Nephron progenitor cell (in vitro differentiated cells): ENCODE measurements around the gene KCTD20.
A peak's percentile ranks its signal among the peaks of the same experiment; 100 is the strongest.

ENCODE experiments used
- DNase-seq: peaks from one replicate; pipeline ENCODE4 v3.0.0; 2021
- H3K27ac Mint-ChIP-seq: 2 replicates; pipeline ENCODE4 v1.8.0; 2021; ENCODE audit warnings: mild to moderate bottlenecking, moderate library complexity, mixed read lengths
- H3K27me3 Mint-ChIP-seq: 2 replicates; pipeline ENCODE4 v1.8.0; 2021; ENCODE audit warnings: mild to moderate bottlenecking, low read depth, mixed read lengths; ENCODE audit not compliant: poor library complexity
- H3K36me3 Mint-ChIP-seq: 2 replicates; pipeline ENCODE4 v1.8.0; 2021; ENCODE audit warnings: low read depth, mixed read lengths
- H3K4me1 Mint-ChIP-seq: 2 replicates; pipeline ENCODE4 v1.8.0; 2021; ENCODE audit warnings: mixed read lengths
- H3K4me3 Mint-ChIP-seq: 2 replicates; pipeline ENCODE4 v1.8.0; 2021; ENCODE audit warnings: mild to moderate bottlenecking, moderate library complexity, mixed read lengths
- H3K9me3 Mint-ChIP-seq: 2 replicates; pipeline ENCODE4 v1.8.0; 2021; ENCODE audit warnings: mild to moderate bottlenecking, moderate library complexity, mixed read lengths
- CTCF ChIP-seq: fragments of 200-600 bp; sonication (generic); IDR thresholded peaks from 2 replicates; pipeline ENCODE4 v1.5.0; 2021; ENCODE audit warnings: antibody characterized with exemption

KCTD20 gene

GRCh38 chr6:36484736-36485135 is 41.9 kb downstream of the KCTD20 start:
- Mint-ChIP-seq H3K27me3 (no peaks in the 10 kb centered on the region), H3K4me1 (no peaks in the 10 kb centered on the region), H3K36me3 (peaks cover 64% of the 10 kb centered on the region), H3K27ac (peak overlapping the region; percentile 90), H3K4me3 (no peak overlapping the region), H3K9me3 (no peaks in the 10 kb centered on the region)
- TF ChIP-seq CTCF: no peak
- no peak for DNase-seq

DNA sequence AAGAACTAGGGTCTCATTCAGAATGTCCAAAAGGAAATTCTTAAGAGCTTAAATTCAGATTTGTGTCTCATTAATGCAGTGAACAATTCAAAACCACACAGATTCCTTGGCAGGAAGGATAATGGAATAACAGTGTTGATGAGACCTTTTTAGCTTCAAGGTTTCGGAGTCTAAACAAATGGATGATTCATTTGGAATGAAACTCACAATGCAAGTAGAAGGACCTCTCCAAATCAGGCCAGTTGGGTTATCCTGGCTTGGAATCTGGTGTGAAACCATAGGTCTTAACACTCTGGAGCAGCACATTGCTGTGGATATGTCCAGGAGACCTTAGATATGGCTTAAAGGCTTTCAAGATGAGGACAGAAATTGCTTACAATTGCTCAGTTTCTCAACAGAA is 44.9 kb downstream of the KCTD20 start:
- peaks cover 3% of the 10 kb centered on the region for H3K27me3 Mint-ChIP-seq
- TF ChIP-seq CTCF: no peak
- H3K27ac Mint-ChIP-seq: no peak overlapping the region
- H3K36me3 Mint-ChIP-seq: peaks cover 60% of the 10 kb centered on the region
- no peak overlapping the region for H3K4me3 Mint-ChIP-seq
- peaks cover 5% of the 10 kb centered on the region for H3K4me1 Mint-ChIP-seq
- no peaks in the 10 kb centered on the region for H3K9me3 Mint-ChIP-seq
- no peak for DNase-seq

GRCh38 chr6:36488221-36488620 is 45.4 kb downstream of the KCTD20 start:
- TF ChIP-seq CTCF: no peak
- Mint-ChIP-seq H3K36me3 (peaks cover 61% of the 10 kb centered on the region), H3K27ac (no peak overlapping the region), H3K27me3 (peaks cover 3% of the 10 kb centered on the region), H3K4me1 (peaks cover 5% of the 10 kb centered on the region), H3K9me3 (no peaks in the 10 kb centered on the region), H3K4me3 (no peak overlapping the region)
- no peak for DNase-seq

GRCh38 chr6:36489426-36489825 is 46.6 kb downstream of the KCTD20 start:
- Mint-ChIP-seq H3K9me3 (no peaks in the 10 kb centered on the region), H3K27ac (no peak overlapping the region), H3K4me3 (no peak overlapping the region), H3K27me3 (peaks cover 3% of the 10 kb centered on the region), H3K36me3 (peaks cover 59% of the 10 kb centered on the region), H3K4me1 (peaks cover 5% of the 10 kb centered on the region)
- DNase-seq: no peak
- TF ChIP-seq CTCF: no peak

- Mint-ChIP-seq H3K27ac (peak overlapping the region; percentile 6), H3K4me3 (no peak overlapping the region), H3K27me3 (peaks cover 3% of the 10 kb centered on the region), H3K4me1 (peaks cover 5% of the 10 kb centered on the region), H3K9me3 (no peaks in the 10 kb centered on the region), H3K36me3 (peaks cover 59% of the 10 kb centered on the region)
- no peak for DNase-seq
- no peak for TF ChIP-seq CTCF
These were observed 48.7 kb downstream of the KCTD20 start for GRCh38 chr6:36491378-36491965.

GRCh38 chr6:36492092-36492491 is 49.3 kb downstream of the KCTD20 start:
- no peak for DNase-seq
- H3K9me3 Mint-ChIP-seq: no peaks in the 10 kb centered on the region
- H3K27me3 Mint-ChIP-seq: peaks cover 3% of the 10 kb centered on the region
- peaks cover 59% of the 10 kb centered on the region for H3K36me3 Mint-ChIP-seq
- H3K4me3 Mint-ChIP-seq: no peak overlapping the region
- H3K4me1 Mint-ChIP-seq: peaks cover 5% of the 10 kb centered on the region
- no peak for TF ChIP-seq CTCF
- H3K27ac Mint-ChIP-seq: no peak overlapping the region
